Measurements from ENCODE around the gene ZNF862. TPM values are rescaled to one million over a fixed set of nuclear protein-coding genes. Genes with fewer than 3 reads are reported as not detected.

ZNF862 gene
- 14.2 and 19.3 TPM in 2 replicates for total RNA-seq

DNA sequence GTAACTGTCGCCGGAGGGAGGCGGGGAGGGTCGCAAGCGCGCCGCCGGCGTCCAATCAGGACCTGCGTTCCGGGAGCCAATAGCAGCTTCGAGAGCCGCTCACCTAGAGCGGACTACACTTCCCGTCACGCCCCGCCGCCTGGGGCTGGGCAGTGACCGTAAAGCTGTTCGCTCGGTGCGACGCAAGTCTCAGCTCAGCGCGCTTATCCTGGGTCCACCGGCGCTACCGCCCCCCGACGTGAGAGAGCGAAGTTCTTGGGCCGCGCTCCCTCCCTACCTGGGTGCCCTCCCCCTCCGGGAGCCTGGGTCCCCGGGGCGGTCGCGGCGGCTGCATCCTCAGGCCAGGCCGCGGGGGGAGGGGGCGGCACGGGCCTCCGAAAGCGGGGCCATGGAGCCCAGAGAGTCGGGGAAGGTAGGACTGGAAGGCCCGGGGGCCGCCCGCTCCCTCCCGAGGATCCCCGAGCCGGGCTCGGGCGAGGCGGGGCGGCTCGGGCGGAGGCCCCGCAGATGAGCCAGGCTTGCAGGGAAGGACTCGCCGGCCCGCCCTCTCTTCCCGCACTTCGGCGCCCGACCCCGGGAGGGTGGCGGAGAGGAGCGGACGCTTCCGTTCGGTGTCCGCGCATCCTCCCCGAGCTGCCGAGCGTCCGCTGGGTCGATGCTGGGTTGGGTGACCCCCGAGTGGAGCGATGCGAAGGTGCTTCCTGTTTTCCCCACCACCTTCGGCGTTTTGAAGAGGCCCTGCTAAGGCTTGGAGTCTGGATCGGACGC is at the start of gene ZNF862:
Gene ZNF862 (plus strand): TSS at position 152 of the 768 bp plus-strand sequence. CDS start 237 bp downstream, at position 389.
- Mint-ChIP-seq H3K27ac (peak within 1 kb of the TSS; percentile 75), H3K9me3 (no peaks in the 10 kb centered on the region), H3K36me3 (ENCODE audit: low read depth) (peaks cover 2% of the 10 kb centered on the region), H3K27me3 (ENCODE audit: insufficient read depth) (peaks cover 9% of the 10 kb centered on the region), H3K4me3 (peak within 1 kb of the TSS; percentile 89), H3K4me1 (ENCODE audit: low read depth) (peaks cover 25% of the 10 kb centered on the region)
- peak; percentile 95 for DNase-seq (ENCODE audit: low spot score)
- intact Hi-C loops (cut with micrococcal nuclease): loop anchor here (1.0 to 2.0 kb wide), 11 partner anchors 18 to 1514 kb away; partner anchors contain the start of genes ATP6V0E2, ZNF398, ZNF746 and ZNF775

DNA sequence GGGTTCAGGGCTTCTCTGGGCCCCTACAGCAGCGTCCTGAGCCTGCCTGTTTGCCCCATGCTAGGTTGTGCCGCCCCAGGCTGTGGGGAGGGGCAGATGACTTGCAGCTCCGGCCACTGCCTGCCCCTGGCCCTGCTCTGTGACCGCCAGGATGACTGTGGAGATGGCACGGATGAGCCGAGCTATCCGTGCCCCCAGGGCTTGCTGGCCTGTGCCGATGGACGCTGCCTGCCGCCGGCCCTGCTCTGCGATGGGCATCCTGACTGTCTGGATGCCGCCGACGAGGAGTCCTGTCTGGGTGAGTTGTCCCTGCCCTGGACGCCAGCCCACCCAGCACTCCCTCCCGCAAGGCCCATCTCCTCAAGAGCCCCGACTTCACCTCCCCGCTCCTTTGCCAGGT is 49.1 kb upstream of the ZNF862 start:
- Mint-ChIP-seq H3K27me3 (ENCODE audit: insufficient read depth) (peaks cover 17% of the 10 kb centered on the region), H3K4me3 (no peak overlapping the region), H3K9me3 (no peaks in the 10 kb centered on the region), H3K27ac (no peak overlapping the region), H3K4me1 (ENCODE audit: low read depth) (no peaks in the 10 kb centered on the region), H3K36me3 (ENCODE audit: low read depth) (no peaks in the 10 kb centered on the region)
- intact Hi-C loops (cut with micrococcal nuclease): no loop called here
- no peak for DNase-seq (ENCODE audit: low spot score)

DNA sequence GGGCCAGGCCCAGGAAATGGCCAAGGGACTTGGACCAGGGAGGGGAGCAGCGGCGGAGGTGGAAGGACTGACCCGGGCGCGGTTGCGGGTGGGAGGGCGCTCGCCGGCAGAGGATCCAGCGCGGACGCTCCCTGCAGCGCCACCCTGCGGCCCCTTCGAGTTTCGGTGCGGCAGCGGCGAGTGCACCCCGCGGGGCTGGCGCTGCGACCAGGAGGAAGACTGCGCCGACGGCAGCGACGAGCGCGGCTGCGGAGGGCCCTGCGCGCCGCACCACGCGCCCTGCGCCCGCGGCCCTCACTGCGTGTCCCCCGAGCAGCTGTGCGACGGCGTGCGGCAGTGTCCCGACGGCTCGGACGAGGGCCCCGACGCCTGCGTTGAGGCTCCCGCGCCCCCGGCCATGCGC is 48.0 kb upstream of the ZNF862 start:
- H3K9me3 Mint-ChIP-seq: no peaks in the 10 kb centered on the region
- H3K27me3 Mint-ChIP-seq (ENCODE audit: insufficient read depth): peaks cover 17% of the 10 kb centered on the region
- peak; percentile 12 for DNase-seq (ENCODE audit: low spot score)
- no peak overlapping the region for H3K4me3 Mint-ChIP-seq
- no peak overlapping the region for H3K27ac Mint-ChIP-seq
- H3K4me1 Mint-ChIP-seq (ENCODE audit: low read depth): no peaks in the 10 kb centered on the region
- intact Hi-C loops (cut with micrococcal nuclease): no loop called here
- H3K36me3 Mint-ChIP-seq (ENCODE audit: low read depth): no peaks in the 10 kb centered on the region

DNA sequence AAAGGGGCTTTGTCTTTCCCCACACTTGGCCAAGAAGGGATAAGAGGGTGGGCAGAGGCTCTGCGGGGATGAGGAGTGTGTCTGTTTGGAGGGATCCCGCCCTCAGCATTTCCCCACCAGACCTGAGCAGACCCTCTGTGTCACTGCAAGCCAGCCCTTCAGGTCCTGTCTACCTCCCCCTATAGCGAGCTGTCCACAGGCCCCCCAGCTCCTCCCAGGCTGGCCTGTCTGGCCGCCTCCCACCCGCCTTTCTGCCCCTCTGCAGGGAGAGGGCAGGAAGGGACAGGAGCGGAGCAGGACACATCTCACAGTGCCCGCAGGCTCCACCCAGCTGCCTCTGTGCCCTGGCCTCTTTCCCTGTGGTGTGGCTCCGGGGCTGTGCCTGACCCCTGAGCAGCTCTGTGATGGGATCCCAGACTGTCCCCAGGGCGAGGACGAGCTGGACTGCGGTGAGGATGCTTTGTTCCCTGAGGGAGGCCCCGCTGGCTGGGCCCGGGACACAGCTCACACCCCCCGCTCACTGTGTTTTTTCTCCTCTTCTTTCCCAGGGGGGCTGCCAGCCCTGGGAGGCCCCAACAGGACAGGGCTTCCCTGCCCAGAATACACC is 47.3 kb upstream of the ZNF862 start:
- no peaks in the 10 kb centered on the region for H3K9me3 Mint-ChIP-seq
- no peaks in the 10 kb centered on the region for H3K36me3 Mint-ChIP-seq (ENCODE audit: low read depth)
- intact Hi-C loops (cut with micrococcal nuclease): no loop called here
- no peak for DNase-seq (ENCODE audit: low spot score)
- H3K4me1 Mint-ChIP-seq (ENCODE audit: low read depth): no peaks in the 10 kb centered on the region
- no peak overlapping the region for H3K27ac Mint-ChIP-seq
- no peak overlapping the region for H3K4me3 Mint-ChIP-seq
- peaks cover 17% of the 10 kb centered on the region for H3K27me3 Mint-ChIP-seq (ENCODE audit: insufficient read depth)

DNA sequence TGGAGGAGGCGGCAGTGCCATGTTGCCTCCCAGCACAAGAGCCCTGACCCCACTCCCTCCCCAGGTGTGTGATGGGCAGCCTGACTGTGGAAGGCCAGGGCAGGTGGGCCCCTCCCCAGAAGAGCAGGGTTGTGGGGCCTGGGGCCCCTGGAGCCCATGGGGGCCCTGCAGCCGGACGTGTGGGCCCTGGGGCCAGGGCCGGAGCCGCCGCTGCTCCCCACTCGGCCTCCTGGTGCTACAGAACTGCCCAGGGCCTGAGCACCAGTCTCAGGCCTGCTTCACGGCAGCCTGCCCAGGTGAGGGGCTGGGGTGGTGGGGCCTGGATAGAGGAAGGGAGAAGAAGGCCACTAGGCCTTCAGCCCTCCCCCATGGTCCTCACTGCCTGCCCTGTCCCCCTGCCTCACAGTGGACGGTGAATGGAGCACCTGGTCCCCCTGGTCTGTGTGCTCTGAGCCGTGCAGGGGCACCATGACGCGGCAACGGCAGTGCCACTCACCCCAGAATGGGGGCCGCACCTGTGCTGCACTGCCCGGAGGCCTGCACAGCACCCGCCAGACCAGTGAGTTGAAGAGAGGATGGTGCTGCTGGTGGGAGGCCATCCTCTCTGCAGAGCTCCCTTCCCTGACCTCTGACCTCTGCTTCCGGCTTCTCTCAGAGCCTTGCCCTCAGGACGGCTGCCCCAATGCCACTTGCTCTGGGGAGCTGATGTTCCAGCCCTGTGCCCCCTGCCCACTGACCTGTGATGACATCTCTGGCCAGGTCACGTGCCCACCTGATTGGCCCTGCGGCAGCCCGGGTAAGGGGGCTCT is 46.6 kb upstream of the ZNF862 start:
- Mint-ChIP-seq H3K4me3 (no peak overlapping the region), H3K27ac (no peak overlapping the region), H3K27me3 (ENCODE audit: insufficient read depth) (peaks cover 17% of the 10 kb centered on the region), H3K36me3 (ENCODE audit: low read depth) (no peaks in the 10 kb centered on the region), H3K4me1 (ENCODE audit: low read depth) (no peaks in the 10 kb centered on the region), H3K9me3 (no peaks in the 10 kb centered on the region)
- intact Hi-C loops (cut with micrococcal nuclease): no loop called here
- DNase-seq (ENCODE audit: low spot score): no peak

DNA sequence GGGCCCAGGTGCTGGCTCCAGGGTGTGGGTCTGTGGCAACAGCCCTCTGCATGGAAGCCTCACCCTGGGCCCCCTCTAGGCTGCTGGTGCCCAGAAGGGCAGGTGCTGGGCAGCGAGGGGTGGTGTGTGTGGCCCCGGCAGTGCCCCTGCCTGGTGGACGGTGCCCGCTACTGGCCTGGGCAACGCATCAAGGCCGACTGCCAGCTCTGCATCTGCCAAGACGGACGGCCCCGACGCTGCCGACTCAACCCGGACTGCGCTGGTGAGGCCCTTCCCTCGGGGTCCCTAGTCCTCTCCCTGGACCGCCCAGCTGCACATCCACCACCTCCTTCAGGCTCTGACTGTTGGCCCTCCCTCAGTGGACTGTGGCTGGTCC is 46.0 kb upstream of the ZNF862 start:
- intact Hi-C loops (cut with micrococcal nuclease): no loop called here
- H3K27ac Mint-ChIP-seq: no peak overlapping the region

DNA sequence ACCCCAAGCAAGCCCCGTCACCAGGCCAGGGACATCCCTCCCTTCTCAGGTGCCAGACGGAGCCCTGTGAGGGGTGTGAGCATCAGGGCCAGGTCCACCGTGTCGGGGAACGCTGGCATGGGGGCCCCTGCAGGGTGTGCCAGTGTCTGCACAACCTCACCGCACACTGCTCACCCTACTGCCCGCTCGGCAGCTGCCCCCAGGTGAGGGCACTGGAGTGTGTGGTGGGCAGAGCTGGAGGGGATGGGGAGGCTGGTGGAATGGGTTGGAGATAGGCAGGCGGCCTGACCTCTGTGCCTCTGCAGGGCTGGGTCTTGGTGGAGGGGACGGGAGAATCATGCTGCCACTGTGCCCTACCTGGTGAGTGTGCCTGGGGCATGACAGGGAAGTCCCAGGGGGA is 44.9 kb upstream of the ZNF862 start:
- H3K9me3 Mint-ChIP-seq: no peaks in the 10 kb centered on the region
- no peaks in the 10 kb centered on the region for H3K4me1 Mint-ChIP-seq (ENCODE audit: low read depth)
- DNase-seq (ENCODE audit: low spot score): no peak
- intact Hi-C loops (cut with micrococcal nuclease): no loop called here
- no peaks in the 10 kb centered on the region for H3K36me3 Mint-ChIP-seq (ENCODE audit: low read depth)
- no peak overlapping the region for H3K27ac Mint-ChIP-seq
- H3K4me3 Mint-ChIP-seq: no peak overlapping the region
- peaks cover 17% of the 10 kb centered on the region for H3K27me3 Mint-ChIP-seq (ENCODE audit: insufficient read depth)

More for the DNA sequence above, 46.0 kb upstream of the ZNF862 start:
- Mint-ChIP-seq H3K4me1 (ENCODE audit: low read depth) (no peaks in the 10 kb centered on the region), H3K9me3 (no peaks in the 10 kb centered on the region), H3K4me3 (no peak overlapping the region), H3K27me3 (ENCODE audit: insufficient read depth) (peaks cover 17% of the 10 kb centered on the region), H3K36me3 (ENCODE audit: low read depth) (no peaks in the 10 kb centered on the region)
- DNase-seq (ENCODE audit: low spot score): no peak

DNA sequence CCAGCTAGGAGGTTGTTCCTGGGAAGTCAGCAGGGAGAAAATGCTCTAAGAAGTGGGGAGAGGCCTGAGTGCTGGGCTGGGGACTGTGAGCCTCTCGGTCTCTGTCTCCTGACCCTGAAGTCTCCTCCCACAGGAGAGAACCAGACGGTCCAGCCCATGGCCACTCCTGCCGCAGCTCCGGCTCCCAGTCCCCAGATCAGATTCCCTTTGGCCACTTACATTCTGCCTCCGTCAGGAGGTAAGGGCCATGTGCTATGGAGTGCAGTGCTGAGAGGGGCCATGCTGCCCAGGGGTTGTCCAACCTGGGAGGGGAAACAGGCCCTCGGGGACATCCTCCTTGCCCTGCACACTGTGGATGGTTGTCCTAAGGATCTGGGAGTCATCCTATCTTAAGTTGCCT is 43.5 kb upstream of the ZNF862 start:
- DNase-seq (ENCODE audit: low spot score): no peak
- no peak overlapping the region for H3K27ac Mint-ChIP-seq
- peaks cover 9% of the 10 kb centered on the region for H3K27me3 Mint-ChIP-seq (ENCODE audit: insufficient read depth)
- no peaks in the 10 kb centered on the region for H3K4me1 Mint-ChIP-seq (ENCODE audit: low read depth)
- no peaks in the 10 kb centered on the region for H3K9me3 Mint-ChIP-seq
- intact Hi-C loops (cut with micrococcal nuclease): no loop called here
- no peak overlapping the region for H3K4me3 Mint-ChIP-seq
- H3K36me3 Mint-ChIP-seq (ENCODE audit: low read depth): no peaks in the 10 kb centered on the region

DNA sequence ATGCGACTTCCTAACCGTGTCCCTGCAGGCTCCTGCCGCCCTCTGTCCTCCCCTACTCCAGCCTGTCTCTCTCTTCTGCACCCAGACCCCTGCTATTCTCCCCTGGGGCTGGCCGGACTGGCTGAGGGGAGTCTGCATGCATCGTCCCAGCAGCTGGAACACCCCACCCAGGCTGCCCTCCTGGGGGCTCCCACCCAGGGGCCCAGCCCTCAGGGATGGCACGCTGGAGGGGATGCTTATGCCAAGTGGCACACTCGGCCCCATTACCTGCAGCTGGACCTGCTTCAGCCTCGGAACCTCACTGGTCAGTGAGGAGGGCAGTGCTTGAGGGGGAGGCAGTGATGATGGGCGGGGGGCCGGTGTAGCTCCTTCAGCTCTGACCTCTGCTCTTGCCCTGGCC is 43.0 kb upstream of the ZNF862 start:
- H3K27me3 Mint-ChIP-seq (ENCODE audit: insufficient read depth): peaks cover 6% of the 10 kb centered on the region
- no peaks in the 10 kb centered on the region for H3K4me1 Mint-ChIP-seq (ENCODE audit: low read depth)
- no peak overlapping the region for H3K4me3 Mint-ChIP-seq
- no peaks in the 10 kb centered on the region for H3K9me3 Mint-ChIP-seq
- no peak overlapping the region for H3K27ac Mint-ChIP-seq
- intact Hi-C loops (cut with micrococcal nuclease): no loop called here
- no peaks in the 10 kb centered on the region for H3K36me3 Mint-ChIP-seq (ENCODE audit: low read depth)
- no peak for DNase-seq (ENCODE audit: low spot score)

DNA sequence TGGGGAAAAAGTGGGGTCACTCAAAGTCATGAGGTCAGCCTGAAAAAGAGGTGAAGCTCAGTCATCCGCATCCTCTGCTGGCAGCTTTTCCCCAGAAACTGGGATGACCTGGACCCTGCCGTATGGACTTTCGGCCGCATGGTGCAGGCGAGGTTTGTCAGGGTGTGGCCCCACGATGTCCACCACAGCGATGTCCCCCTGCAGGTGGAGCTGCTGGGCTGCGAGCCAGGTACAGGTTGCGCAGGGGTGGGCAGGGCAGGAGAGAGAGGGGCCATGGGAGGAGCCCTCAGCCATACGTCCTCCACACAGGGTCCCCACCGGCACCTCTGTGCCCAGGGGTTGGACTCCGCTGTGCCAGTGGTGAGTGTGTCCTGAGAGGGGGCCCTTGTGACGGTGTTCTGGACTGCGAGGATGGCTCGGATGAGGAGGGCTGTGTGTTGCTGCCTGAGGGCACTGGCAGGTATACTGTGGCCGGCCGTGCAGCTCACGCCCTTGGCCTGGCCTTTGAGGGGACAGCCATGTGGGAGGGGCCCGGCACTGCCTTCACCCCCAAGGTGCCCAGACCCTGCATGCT is 41.8 kb upstream of the ZNF862 start:
- Mint-ChIP-seq H3K9me3 (no peaks in the 10 kb centered on the region), H3K4me1 (ENCODE audit: low read depth) (no peaks in the 10 kb centered on the region), H3K36me3 (ENCODE audit: low read depth) (no peaks in the 10 kb centered on the region), H3K27ac (no peak overlapping the region), H3K4me3 (no peak overlapping the region), H3K27me3 (ENCODE audit: insufficient read depth) (peaks cover 2% of the 10 kb centered on the region)
- intact Hi-C loops (cut with micrococcal nuclease): no loop called here
- DNase-seq (ENCODE audit: low spot score): no peak

DNA sequence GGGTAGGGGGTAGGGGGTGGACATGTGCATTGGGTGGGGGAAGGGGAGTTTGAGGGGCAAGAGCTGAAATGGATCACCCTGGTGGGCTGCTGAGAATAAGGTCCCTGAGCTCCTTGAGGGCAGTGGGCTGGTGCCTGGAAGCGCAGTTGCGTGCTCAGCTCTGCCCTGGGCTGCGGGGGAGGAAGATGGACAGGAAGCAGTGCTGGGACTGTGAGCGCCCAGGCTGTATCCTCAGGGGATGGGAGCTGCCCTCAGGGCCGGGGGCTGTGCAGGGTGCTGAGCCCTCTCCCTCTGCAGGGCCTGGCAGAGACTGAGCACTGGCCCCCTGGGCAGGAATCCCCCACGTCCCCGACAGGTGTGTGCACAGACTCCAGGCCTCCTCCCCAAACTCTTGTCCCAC is 40.4 kb upstream of the ZNF862 start:
- no peaks in the 10 kb centered on the region for H3K36me3 Mint-ChIP-seq (ENCODE audit: low read depth)
- H3K27me3 Mint-ChIP-seq (ENCODE audit: insufficient read depth): peaks cover 2% of the 10 kb centered on the region
- DNase-seq (ENCODE audit: low spot score): no peak
- intact Hi-C loops (cut with micrococcal nuclease): no loop called here
- no peaks in the 10 kb centered on the region for H3K9me3 Mint-ChIP-seq
- no peaks in the 10 kb centered on the region for H3K4me1 Mint-ChIP-seq (ENCODE audit: low read depth)
- H3K4me3 Mint-ChIP-seq: no peak overlapping the region
- no peak overlapping the region for H3K27ac Mint-ChIP-seq

DNA sequence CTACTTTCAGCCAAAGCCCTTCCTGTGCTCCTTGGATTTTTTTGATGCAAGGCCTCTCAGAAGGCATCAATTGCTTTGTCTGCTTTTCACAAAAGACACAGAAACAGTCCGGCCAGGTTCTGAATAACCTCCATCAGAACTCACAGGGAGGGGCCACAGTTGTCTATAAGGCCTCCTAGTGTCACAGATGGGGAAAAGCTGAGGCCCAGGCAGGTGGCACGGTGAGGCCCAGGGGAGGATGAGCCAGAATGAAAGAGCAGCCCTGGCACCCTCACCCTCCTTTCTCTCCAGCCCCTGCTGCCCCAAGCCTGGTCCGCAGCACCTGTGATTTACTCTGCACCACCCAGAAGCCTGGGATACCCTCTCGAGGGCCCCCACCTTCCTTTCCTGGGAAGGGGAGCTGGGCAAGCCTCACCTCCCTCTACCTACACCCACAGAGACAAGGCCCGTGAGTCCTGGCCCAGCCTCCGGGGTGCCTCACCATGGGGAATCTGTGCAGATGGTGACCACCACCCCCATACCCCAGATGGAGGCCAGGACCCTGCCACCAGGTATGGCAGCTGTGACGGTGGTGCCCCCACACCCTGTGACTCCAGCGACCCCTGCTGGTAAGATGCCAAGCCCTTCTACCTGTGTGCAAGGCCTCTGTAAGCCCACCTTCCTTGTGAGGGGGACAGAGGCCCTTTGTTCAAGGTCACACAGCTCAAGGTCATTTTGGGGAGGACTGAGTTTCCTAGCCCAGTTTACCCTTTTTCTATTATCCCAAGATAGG is 38.6 kb upstream of the ZNF862 start:
- H3K4me3 Mint-ChIP-seq: no peak overlapping the region
- DNase-seq (ENCODE audit: low spot score): no peak
- H3K27me3 Mint-ChIP-seq (ENCODE audit: insufficient read depth): no peaks in the 10 kb centered on the region
- H3K36me3 Mint-ChIP-seq (ENCODE audit: low read depth): no peaks in the 10 kb centered on the region
- intact Hi-C loops (cut with micrococcal nuclease): loop anchor here (2.0 kb wide), 1 partner anchor 137 kb away; no protein-coding TSS in a partner anchor
- H3K27ac Mint-ChIP-seq: no peak overlapping the region
- H3K9me3 Mint-ChIP-seq: no peaks in the 10 kb centered on the region
- no peaks in the 10 kb centered on the region for H3K4me1 Mint-ChIP-seq (ENCODE audit: low read depth)

All from activated T-helper 1 cell treated with anti-CD3 and anti-CD28 coated beads, Interleukin-12 subunit alpha, Interleukin-12 subunit beta, Interleukin-2, Interleukin-4 antibody, amounts not matched to agents 30 ng/mL and 10 ng/mL and 1 ng/mL, durations not matched to agents 14 hours and 24 hours and 36 hours (primary cell).